Stimulated activated CD4-positive, alpha-beta T cell treated with anti-CD3 and anti-CD28 coated beads, Interleukin-15, amount 100 ng/mL, for 1 hour (primary cell): ENCODE measurements around the gene UBE3B.

Experiments used
- DNase-seq, 2 donors: peaks; one replicate each; pipeline ENCODE4 v3.0.0-alpha.2; 2020; ENCODE audit warnings: low read depth in 1 of 2, low spot score in 1 of 2

UBE3B gene

DNA sequence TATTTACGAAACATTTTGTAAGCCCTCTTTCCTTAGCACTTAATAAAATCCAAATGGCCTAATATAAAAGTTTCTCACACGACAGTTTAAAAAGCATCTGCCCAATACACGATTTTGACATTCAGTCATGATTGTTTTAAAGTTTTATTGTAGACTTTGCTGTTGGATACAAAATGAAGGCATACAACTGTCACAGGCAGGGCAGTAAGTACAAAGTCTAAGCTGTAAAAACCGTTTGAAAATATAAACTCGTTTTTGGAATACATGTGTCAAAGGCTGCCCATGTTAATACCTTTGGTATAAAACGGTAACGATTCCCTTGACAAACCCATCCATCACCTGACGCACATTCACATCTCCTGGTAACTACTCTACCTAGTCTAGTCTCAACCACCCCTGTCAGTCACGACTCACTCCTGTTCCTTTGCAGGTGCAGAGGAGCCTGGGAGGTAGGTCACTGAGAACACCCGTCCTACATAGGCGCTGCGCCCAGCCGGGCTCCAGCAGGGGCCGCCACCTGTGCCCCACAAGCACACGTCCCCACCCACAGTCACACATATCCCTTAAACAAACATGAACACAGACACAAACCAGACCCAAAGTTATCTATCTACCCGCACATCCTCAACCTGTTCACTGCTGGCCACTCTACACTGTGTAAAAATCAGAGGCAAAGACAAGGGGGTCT, 27.4 kb upstream of the UBE3B start:
- DNase-seq, result no peak

GRCh38 chr12:109450980-109451379, 26.5 kb upstream of the UBE3B start:
- DNase-seq, result no peak

- DNase-seq, result no peak
These were observed 26.0 kb upstream of the UBE3B start for GRCh38 chr12:109451400-109451799.

GRCh38 chr12:109452489-109452888, 24.9 kb upstream of the UBE3B start:
- no peak for DNase-seq

GRCh38 chr12:109455706-109456105, 21.7 kb upstream of the UBE3B start:
- DNase-seq, result no peak

GRCh38 chr12:109458086-109458485, 19.3 kb upstream of the UBE3B start:
- no peak for DNase-seq

DNA sequence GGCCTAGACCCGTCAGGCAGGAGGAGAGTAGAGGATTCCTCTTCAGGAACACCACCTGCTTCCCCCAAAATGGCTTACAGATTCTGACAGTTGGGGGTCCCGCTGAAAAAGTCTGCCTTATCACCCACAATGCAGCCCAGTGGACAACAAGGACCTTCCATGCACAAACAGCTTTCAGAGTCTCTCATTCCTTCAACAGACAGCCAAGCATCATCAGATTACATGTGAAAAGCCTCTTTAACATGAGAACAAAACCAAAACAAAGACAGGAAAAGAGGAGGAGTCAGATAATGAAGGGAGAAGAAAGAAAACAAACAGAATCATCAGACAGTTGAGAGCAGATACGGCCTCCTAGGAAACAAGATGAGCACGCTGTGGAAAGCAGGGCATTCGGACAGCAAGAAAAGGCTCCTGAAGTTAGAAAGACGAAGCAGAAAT, 18.6 kb upstream of the UBE3B start:
- DNase-seq, result no peak

- no peak for DNase-seq
These were observed 18.2 kb upstream of the UBE3B start for GRCh38 chr12:109459247-109459646.

GRCh38 chr12:109460538-109460937, 16.9 kb upstream of the UBE3B start:
- no peak for DNase-seq

GRCh38 chr12:109461049-109461845, 16.2 kb upstream of the UBE3B start:
- no peak for DNase-seq

DNA sequence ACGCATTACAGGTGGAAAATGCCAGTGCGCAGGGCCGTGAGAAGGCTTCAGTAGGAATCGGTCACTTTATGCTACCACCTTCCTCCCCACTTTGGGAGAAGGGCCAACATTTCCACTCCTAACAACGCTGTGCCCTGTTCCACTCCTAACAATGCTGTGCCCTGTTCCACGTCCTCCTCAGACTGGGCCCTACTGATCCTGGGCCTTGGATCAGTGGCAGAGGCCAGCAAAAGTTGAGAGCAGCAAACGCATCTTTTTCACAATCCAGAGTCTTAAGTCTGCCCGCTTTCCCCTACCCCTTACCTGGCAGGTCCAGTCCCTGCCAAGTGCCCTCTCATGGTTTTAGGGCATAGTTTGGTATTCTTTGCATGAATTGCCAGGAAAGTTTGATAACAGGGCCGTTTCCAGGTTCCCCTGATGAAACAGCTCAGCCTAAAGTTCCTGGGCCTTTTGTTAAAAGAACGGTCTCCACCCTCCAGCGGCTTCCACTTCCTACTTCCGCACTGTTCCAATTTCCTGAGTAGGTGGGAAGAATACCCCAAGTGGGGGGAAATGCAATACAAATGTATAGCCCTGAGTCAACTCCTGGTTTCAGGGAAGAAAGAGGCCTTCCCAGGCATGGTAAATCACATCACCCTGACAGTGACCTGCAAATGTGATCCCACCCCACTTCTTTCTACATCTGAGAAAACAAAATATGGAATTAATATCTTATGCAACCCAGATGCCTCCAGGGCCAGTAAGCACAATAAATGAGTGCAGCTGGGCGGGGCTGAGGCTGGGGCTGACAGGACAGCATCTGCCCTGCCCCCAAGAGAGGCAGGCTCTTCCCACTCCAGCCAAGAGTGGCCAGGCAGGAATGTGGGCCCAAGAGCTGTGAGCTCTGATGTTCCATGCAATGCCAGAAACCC, 15.3 kb upstream of the UBE3B start:
- DNase-seq, result no peak

GRCh38 chr12:109462868-109463692, 14.4 kb upstream of the UBE3B start:
- no peak for DNase-seq

- no peak for DNase-seq
These were observed 13.7 kb upstream of the UBE3B start for GRCh38 chr12:109463756-109464155.

GRCh38 chr12:109464642-109465351, 12.6 kb upstream of the UBE3B start:
- DNase-seq, result no peak

- no peak for DNase-seq
These were observed 11.1 kb upstream of the UBE3B start for GRCh38 chr12:109466305-109466704.

DNA sequence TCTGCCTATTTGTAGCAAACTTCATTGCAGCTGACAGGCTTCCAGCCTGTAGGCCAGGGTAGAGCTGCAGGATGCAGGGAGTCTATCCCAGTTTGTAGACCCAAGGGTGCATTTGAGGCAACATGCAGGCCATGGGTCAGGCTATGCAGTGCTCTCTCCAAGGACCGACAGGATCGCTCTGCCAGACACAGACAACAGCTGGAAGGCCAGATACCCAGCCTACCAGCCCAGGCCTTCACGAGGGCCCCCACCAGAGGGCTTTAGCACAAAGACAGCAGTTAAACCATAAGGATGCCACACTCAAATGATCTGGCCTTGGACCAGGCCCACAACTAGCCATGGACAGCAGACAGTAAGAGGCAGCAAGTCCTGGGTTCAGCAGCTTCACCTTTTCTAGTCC, 10.6 kb upstream of the UBE3B start:
- no peak for DNase-seq

GRCh38 chr12:109467978-109468676, 9.3 kb upstream of the UBE3B start:
- no peak for DNase-seq

DNA sequence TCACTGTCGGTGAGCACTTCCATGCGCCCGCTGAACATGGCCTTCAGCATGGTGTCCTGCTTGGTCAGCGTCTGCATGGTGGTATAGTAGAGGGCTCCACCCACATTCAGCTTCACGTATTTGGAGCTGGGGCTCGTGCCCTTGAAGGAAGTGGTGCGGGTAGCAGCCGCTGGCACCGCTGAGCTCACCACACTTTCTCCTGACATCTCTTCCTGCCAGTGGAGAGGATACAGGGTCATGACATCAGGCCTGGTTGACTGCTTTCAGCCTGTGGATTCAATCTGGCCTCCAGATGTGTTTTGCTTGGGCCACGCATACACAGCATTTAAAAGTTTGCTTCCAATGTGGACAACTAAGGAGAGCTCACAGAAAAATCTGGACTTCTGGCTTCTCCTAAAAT, 7.9 kb upstream of the UBE3B start:
- DNase-seq, result no peak

GRCh38 chr12:109473006-109473405, 4.4 kb upstream of the UBE3B start:
- no peak for DNase-seq
